GM21717 (cell line): ENCODE measurements around the gene DHRS13.
"Not testable (repeated sequence)": the region's sequence is repeated elsewhere in the genome, so short reads cannot be mapped to it uniquely, and the experiment has no call there.

ENCODE experiments used
- ATAC-seq: cut with Tn5 transposase; IDR thresholded peaks from one replicate; pipeline ENCODE4 v1.9.1; 2021; ENCODE audit warnings: mild to moderate bottlenecking, moderate library complexity; ENCODE audit not compliant: unreplicated experiment

Gene DHRS13

DNA sequence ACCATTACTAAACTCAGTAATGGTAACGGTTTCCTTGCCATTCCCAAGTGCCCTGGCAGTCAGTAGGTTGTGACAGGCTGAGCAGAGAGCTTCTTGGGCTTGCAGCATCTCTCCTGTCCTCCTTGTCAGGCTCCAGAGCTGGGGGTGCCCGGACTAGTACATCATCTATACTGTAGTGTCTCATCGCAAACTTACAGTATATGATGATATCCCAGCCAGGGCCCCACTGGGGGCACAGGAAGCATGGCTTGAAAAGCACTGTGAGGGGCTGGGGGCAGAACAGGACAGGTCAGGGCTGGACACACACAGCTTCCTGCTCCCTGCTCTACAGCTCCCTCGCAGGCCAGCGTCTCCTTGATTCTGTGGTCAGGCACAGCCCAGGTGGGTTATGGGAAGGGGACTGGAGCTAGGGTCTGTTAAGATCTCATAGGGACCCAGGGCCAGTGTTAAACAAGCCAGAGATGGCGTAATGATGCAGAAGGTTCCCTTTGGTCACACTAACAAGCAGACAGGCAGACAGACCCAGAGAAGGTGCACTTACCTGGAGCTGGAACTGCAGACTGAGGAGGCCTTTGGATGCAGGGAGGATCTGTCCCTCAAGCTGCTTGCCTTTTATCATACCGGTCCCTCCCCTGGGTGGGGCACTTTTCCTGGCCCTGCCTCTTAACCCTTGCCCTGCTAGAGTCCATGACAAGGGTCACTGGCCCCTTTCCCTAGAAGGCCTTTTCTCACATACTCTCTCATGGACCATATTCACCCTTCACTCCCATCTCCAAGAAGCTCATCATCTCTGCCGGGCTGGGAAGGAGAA lies 41.3 kb downstream of the DHRS13 start:
- ATAC-seq = no peak

DNA sequence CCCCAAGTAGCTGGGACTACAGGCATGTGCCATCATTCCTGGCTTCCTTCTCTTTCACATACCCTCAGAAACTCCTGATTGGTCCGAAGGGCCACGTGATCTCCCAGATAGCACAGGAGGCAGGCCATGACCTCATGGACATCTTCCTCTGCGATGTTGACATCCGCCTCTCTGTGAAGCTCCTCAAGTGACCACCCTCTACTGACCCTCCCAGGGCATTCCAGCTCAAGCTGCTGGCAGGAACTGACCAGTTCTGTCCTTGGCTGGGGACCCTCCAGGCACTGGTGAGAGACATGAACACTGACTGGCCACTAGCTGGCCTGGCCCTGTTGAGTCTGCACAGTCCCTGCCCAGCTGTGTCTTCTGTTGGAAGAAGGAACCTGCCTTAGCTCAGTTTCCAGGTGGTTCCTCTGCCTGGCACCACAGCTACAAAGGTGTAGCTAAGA lies 42.5 kb downstream of the DHRS13 start:
- no peak for ATAC-seq

DNA sequence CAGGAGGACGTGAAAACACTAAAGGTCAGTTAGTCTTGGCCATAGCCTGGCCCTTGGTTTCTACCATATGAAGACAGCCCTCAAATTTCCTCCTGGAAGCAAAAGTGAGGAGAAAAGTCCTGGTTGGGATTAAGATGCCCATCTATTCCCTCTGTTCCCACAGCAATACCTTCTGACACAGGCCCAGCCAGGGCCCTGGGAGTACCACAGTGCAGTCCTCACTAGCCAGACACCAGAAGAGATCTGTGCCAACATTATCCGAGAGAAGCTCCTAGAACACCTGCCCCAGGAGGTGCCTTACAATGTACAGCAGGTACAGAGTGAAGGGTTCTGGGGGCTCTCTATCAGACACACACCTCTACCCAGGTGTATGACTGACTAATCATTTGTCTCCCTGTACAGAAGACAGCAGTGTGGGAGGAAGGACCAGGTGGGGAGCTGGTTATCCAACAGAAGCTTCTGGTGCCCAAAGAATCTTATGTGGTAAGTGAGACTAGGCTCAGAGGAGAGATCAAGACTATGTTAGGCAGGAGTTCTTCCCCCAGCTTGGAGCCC lies 44.0 kb downstream of the DHRS13 start:
- ATAC-seq = no peak

DNA sequence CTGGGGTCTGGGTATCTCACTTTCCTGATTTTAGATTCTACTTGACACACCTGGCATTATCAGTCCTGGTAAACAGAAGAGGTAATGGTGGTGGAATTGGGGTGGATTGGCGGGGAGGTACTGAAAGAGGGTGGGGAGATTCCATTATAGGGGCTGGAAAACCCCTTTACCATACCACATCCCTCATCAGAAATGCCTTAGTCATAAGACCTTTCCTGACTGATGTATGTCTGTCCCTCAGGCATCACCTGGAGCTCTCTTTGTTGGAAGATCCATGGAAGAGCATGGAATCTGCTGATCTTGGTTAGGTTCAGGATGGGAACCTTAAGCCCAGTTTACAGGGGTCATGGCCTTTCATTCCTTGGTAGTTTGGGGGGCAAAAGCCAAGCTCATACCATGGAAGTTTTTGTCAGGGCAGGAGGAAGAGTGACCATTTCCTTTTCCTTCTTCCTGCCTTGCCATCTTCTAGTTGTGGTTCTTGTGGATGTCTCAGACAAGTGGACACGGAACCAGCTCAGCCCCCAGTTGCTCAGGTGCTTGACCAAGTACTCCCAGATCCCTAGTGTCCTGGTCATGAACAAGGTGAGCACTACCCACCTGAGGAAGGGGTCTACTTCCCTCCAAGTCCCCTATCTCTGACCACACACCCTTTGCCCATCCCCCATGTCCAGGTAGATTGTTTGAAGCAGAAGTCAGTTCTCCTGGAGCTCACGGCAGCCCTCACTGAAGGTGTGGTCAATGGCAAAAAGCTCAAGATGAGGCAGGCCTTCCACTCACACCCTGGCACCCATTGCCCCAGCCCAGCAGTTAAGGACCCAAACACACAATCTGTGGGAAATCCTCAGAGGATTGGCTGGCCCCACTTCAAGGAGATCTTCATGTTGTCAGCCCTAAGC lies 44.7 kb downstream of the DHRS13 start:
- no peak for ATAC-seq

DNA sequence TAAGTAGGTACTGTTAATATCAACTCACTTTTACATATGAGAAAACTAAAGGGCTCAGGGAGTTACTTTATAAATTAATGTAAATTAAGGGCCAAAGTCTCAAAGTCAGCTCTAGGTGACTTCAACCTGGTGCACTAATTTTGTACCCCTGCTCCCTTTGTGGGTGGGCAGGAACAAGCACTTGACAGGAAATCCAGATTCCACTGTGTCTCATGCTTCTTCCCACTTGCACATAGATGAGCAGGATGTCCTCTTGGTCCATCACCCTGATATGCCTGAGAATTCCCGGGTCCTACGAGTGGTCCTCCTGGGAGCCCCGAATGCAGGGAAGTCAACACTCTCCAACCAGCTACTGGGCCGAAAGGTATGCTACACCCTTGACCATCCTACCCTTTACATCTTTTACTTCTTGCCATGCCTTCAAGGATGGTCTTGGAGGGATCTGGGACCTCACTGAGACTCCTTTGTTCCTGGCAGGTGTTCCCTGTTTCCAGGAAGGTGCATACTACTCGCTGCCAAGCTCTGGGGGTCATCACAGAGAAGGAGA lies 46.8 kb downstream of the DHRS13 start:
- no peak for ATAC-seq

DNA sequence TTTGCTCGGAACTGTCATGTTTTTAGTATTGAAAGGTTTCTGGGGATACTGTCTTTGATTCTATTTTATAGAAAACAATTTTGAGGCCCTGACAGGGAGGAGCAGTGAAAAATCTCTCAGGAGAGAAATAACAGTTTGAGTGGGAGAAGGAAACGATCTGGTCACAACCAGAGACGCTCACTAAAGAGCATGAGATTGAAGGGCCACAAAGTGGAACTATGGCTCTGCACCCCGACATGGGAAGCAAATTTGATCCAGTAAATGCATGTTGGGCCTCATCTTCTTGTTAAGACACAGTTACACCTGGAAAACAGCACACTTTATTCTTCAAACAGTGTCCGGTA lies 47.6 kb downstream of the DHRS13 start:
- no peak for ATAC-seq

DNA sequence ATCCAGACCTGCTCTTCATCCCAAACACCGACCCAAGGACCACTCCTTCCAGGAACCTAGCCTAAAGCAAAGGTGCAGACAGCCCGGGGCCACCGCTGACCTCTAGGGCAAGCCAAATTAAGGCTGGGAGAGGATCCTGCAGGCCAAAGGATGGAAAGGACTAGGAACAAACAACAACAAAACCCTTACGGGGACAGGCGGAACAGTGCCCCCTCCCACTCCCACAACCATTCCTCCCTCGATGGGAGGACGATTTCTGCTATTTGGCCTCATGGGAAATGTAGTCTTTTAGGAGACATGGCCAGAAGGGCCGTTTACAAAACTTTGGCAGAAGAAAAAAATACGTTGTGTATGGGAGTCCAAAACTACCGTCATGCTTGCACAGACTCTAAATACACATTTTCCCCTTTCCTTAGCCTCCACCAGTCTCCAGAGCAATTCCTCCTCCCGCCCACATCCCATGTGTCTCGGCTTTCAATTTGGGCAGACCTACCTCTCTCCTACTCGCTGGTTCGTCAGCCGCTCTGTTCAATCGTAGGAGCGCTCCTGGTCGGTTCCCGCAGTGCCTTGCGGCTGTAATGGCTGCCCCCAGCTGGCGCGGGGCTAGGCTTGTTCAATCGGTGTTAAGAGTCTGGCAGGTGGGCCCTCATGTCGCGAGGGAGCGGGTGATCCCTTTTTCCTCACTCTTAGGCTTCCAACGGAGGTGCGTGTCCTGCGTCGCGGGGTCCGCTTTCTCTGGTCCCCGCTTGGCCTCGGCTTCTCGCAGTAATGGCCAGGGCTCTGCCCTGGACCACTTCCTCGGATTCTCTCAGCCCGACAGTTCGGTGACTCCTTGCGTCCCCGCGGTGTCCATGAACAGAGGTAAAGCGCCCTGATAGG lies 48.2 kb downstream of the DHRS13 start, which contains the start of gene ERAL1:
Gene ERAL1, plus strand, starts transcription at position 560 of the 879 bp plus-strand sequence. Its CDS starts 19 bp downstream, at position 579.
- ATAC-seq = peak; percentile 88

DNA sequence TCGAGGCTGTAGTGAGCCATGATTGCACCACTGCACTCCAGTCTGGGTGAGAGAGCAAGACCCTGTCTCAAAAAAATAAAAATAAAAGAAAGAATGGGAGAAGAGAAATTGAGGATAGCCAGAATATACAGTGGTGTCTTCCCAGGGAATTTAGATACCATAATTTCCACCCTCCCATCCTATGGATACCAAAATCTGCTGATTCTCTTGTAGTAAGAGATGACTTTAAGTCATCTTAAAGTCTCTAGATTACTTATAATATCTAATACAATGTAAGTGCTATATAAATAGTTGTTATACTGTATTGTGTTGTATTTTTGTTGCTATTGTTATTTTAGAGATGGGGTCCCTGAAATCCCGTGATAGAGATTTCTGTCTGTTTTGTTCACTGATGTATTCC lies 49.6 kb downstream of the DHRS13 start:
- no peak for ATAC-seq

DNA sequence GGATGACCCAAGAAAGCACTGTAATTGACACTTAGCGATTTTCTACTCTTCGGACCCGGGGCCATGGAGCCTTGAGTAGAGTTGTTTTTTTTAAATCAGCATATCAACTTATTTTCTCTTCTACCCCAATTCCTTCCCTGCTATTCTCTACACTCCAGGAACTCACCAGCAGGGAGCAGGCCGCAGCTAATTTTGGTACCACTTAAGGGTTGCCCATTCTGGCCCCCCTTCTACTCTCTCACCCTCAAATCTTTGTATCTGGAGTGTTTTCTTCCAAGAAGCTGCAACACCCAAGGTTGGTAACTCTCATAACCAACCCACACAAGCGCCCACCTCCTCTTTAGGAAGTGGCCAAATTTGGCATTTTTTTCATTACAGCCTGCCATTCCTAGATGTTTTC lies 53.6 kb downstream of the DHRS13 start:
- ATAC-seq = no peak

DNA sequence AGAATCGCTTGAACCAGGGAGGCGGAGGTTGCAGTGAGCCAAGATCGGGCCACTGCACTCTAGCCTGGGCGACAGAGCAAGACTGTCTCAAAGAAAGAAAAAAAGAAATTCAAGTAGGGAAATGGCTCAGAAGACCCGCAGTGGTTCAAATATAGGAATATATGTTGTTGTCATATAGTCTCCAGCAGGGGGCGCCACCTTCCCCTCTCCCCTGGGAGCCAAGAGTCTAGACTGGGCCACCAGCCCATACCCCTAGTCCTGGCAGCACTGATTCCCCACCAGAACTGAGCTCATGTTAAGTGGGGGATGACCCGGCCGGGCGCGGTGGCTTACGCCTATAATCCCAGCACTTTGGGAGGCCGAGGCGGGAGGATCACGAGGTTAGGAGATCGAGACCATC lies 54.2 kb downstream of the DHRS13 start:
- not testable (repeated sequence) for ATAC-seq
